NCI-H1417 treated with DMSO at 0.1 percent for 48 hours (cell line): Measurements from ENCODE around the gene FLNC.
A peak's percentile ranks its signal among the peaks of the same experiment; 100 is the strongest.

Experiments
- DNase-seq: peaks from one replicate; lab custom pipeline; 2025; lab: John Stamatoyannopoulos, UW

Gene FLNC

DNA sequence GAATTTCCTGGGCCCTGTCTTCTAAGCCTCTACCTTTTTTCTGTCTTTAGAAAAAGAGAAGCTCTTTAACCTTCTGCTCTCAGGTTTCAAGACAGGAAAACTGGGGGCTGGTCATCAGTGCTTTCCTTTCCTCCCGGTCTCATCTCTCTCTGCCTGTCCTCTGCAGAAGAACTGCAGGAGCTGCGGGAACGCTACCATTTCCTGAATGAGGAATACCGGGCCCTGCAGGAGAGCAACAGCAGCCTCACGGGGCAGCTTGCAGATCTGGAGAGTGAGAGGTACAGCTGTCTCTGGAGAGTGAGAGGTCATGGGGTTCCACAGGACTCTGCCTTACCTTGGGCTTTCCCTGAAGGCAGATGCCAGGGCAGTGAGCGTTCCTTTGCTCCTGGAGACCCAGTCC, 25.7 kb upstream of the FLNC start:
- DNase-seq: no peak

- DNase-seq: no peak
Measured at GRCh38 chr7:128805225-128805624, 25.0 kb upstream of the FLNC start.

DNA sequence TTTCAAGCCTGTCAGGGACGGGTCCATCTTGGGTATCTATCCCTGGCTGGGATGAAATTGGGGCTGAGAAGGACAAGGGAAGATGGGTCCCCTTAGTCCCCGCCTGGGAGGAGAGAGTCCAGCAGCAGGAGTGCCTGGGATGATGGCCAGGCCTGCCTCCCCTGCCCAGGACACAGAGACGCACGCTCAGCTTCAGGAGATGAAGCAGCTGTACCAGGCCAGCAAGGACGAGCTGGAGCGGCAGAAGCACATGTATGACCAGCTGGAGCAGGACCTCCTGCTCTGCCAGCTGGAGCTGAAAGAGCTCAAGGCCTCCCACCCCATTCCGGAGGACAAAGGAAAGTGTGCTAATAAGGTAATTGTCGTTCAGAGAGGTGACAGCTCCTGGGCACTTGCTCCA, 23.0 kb upstream of the FLNC start:
- no peak for DNase-seq

- no peak for DNase-seq
Measured at GRCh38 chr7:128809363-128809762, 20.8 kb upstream of the FLNC start.

DNA sequence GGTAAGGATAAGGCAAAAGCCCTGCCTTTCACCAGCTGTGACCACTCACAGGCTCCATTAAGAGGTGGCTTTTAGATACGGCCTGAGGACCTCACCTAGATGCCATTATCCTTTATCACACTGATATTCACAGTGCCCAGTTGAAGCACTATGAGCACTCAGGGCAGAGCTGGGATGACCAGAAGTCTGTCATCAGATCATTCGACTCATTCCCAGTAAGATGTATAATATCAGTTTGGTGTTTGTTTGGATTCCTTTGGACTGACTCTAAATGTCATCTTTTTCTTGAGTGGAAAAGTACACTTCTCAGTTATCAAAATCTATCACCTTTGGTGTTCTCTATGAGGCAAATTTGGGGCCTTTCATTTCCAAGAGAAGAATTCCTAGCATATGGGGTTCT, 19.7 kb upstream of the FLNC start:
- no peak for DNase-seq

DNA sequence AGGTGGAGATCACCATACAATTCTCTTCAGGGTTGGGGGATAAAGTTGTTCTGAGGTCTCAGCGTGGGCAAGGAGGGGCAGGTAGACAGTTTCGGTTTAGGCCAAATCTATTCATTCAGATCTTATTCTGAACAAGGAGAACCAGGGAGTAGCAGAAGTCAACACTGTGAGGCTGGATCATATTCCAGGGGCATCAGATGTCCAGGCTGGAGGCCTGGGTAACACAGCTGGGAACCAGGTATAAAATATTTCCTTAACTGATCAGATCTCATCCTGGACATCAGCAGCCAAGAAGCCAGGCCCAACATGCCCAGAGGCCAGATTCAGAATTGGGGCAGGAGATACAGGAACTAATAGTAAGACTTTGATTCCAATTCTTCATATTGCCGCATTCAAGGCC, 19.2 kb upstream of the FLNC start:
- no peak for DNase-seq

DNA sequence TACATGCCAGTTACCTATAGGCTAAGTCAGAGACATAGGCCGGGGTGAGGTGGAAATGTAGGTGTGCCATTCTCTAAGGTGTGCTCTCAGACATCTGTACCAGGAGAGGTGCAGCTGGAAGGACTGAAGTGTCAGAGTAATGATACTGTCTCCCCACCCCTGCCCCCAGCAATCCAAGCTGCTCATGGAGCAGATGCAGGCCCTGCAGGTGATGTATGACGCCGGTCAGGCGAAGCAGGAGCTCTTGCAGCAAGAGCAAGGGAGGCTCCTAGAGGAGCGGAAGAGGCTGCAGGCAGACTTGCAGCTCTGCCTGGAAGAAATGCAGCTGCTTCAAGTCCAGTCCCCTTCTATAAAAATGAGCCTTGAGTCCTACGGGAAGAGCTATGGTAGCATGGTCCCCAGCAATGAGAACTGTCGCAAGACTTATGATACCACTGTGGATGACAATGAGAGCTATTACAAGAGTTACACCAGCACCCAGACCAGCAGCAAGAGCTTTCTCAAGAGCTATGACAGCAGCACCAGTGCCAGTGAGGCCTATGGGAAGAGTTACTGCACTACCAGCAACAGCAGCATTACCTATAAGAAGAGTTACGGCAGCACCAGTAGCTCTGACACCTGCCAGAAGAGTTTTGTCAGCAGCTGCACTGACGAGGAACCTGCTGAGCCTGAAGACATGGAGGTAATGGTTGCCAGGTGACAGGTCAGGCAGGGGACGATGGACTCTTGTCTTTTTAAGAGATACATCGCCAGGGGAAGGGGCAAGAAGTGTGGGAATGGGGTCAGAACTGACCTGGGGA, 18.4 kb upstream of the FLNC start:
- DNase-seq: peak; percentile 85

GRCh38 chr7:128812514-128813168, 17.6 kb upstream of the FLNC start:
- peak; percentile 85 for DNase-seq

- DNase-seq: no peak
Measured at GRCh38 chr7:128814499-128814898, 15.7 kb upstream of the FLNC start.

DNA sequence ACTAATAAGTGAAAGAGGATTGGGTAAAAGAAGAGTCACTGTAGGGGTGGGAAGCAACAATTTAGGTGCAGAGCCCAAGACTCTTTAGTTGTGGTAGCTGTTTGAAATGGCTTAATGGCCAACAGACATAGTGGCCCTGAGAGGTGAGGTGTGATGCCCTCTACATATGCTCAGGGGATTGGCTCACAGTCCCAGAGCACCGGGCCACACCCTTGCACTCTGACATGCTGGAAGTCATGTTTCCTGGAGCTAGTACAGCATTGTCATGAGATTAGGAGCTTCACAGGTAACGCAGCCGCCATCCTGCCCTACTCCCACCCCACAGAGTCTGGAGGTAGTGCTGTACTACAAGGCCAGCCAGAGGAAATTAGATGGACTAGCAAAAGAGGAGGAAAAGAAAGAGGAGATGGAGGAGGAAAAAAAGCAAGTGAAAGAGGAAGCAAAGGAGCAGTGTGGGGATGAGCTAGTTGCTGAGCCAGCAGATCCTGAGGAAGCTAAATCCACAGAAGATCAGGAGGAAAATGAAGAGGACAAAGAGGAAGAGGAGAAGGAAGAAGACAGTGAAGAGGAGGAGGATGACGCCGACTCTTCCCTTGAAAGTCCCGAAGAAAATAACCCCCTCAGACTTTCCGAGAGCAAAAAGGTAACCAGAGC, 14.8 kb upstream of the FLNC start:
- no peak for DNase-seq

GRCh38 chr7:128818694-128819093, 11.5 kb upstream of the FLNC start:
- no peak for DNase-seq

DNA sequence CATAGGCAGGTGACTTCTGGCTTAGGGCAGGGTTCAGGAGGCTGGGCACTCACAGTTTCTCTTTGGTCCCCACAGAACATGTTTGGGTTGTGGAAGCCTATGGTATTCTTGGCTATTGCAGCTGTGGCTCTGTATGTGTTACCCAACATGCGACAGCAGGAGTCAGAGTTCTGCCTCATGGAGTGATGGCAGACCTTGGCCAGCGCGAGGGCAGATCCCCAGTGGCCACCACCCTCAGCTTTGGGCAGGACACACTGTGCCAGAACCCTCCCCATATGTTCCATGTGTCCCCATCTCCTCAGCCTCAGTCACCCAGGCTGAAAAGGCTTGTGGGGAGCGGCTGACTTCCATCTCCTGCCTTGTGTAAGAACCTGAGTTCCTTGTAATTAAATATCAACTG, 8.5 kb upstream of the FLNC start:
- DNase-seq: no peak

DNA sequence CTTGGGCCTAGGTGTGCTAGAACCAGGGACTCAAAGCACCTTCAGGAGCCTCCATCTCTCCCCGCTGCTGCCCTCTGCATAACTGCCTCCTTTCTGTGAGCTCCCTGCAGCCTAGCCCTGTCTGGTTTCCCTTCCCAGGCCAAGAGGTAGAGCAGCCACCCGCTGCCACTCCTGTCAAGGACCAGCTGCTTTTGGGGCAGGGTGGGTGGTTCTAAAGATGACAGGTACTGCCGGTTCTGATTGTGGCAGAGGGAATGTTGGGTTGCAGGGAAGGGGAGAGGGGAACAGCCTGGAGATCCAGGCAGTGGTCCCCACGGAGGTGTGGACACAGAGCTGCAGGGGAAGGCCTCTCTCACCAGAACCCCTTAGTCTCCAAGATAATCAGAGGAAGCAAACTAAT, 3.7 kb upstream of the FLNC start:
- no peak for DNase-seq

DNA sequence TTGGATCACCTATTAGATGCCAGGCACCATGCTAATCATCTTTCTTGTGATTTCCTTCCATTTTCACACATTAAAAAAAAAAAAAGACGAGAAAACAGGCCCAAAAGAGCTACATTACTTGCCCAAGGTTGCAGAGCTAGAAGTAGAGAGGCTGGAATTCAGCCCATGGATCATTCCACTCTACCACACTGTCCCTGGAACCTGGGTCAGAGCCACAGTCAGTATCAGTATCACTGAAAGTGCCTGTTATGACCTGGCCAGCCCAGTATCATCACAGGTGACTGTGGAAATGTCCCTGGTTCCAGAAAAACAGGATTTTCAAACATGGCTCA, 3.3 kb upstream of the FLNC start:
- no peak for DNase-seq

DNA sequence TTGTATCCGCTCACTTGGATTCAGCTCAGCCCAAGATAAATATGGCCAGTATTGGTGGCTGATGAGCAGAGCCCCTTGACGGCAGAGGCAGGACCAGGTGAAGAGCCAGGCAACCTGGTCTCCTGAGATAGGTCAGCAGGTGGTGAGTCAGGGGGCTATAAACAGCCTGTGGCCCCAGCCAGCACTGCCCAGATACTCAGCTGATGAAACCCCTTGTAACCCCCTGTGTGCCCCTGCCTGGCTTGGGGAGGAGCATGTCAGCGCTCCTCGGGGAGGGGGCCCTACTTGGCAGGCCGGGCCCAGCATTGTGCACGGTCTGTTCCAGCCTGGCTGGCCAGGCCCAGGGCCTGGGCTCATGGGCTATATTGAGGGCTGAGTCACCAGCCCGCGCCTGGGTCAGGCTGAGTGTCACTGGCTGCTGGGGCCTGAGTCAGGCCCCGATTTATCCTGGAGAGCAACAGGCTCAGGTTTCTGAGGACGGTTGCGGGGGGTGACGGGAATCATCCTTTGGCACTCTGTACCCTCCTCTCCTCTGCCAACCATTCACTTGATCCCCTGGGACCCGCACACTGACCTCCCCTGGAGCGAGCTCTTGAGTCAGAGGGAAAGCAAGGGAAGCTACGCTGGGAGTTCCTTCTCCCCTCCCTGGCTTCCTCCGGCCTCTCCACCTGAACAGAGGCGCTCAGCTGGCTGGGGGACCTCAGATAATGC, 2.8 kb upstream of the FLNC start:
- DNase-seq: no peak

GRCh38 chr7:128827971-128828711, 2.1 kb upstream of the FLNC start:
- no peak for DNase-seq

DNA sequence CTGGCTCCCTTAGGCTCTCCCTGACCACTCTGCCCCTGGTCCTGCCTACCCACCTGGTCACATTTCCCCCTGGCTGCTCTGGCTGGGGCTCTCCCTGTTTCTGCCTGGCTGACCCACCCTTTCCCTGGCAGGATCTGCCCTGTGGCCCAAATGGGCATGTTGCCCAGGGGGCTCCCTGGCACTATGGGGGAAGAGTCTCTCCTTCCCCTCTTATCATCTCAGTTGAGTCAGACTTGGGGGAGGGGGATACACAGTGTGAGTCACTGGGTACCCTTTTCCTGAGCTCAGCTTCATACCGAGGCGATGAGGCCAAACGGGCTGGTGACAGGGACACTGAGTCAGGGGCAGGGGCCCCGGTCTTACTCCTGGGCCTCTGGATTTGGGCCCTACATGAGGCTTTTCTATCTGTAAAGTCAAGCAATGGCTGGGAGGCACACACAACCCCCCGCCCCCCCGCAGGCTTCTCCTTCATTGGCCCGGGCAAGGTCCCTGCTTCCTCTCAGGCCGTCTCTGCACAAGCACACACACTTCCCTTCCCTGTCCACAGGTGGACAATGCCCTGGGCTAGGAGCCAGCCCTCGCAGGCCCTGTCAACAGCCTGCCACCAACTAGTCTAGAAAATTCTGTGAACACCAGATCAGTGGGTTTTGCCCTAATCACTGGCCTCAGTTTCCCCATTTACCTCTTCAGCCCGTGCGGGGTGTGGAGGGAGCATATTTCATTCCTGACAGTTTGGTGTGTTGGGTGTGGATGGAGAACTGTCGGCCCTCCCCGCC, 627 bp upstream of the FLNC start:
- DNase-seq: no peak

- no peak for DNase-seq
Measured at GRCh38 chr7:128831178-128831993, 1.2 kb downstream of the FLNC start.

- DNase-seq: no peak
Measured at GRCh38 chr7:128831994-128832879, 2.0 kb downstream of the FLNC start.

DNA sequence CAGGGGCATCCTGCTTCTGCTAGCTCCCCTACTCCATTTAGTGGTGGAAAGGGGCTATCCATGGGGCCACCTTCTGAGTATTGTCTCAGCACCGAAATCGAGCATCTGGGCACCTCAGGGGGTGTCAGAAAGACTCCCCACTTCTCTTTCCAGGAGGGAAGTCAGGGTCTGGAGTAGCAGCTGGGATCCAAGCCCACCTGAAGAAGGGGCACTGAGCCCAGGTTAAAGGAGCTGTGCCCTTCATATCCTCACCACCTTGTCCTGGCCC, 2.6 kb downstream of the FLNC start:
- no peak for DNase-seq
